Activated CD8-positive, alpha-beta memory T cell treated with anti-CD3 and anti-CD28 coated beads, Interleukin-2, amount 10 ng/mL, durations not matched to agents 7 days and 5 days (primary cell): Measurements from ENCODE around the gene PCNX3. TPM values are rescaled to one million over a fixed set of nuclear protein-coding genes. Genes with fewer than 3 reads are reported as not detected.

ENCODE experiments used
- ATAC-seq: fragments of 150-1000 bp; cut with Tn5 transposase; one replicate; pipeline ENCODE4 v1.10.0; 2021; ENCODE audit warnings: moderate library complexity
- CTCF ChIA-PET: fragments of 350-600 bp; sonication (Branson Sonifier 250); formaldehyde crosslinking; loops from one replicate; lab custom pipeline; 2021; ENCODE audit warnings: antibody characterized with exemption; lab: Charles Lee
- DNase-seq: peaks from one replicate; pipeline ENCODE4 v3.0.0-alpha.2; 2020
- H3K27ac Mint-ChIP-seq: one replicate; pipeline ENCODE4 v1.8.0; 2021; ENCODE audit warnings: mild to moderate bottlenecking, mixed read lengths
- H3K27me3 Mint-ChIP-seq: one replicate; pipeline ENCODE4 v1.8.0; 2021; ENCODE audit warnings: mixed read lengths
- H3K36me3 Mint-ChIP-seq: one replicate; pipeline ENCODE4 v1.8.0; 2021; ENCODE audit warnings: mild to moderate bottlenecking, mixed read lengths
- H3K4me1 Mint-ChIP-seq: one replicate; pipeline ENCODE4 v1.8.0; 2021; ENCODE audit warnings: mixed read lengths
- H3K4me3 Mint-ChIP-seq: one replicate; pipeline ENCODE4 v1.8.0; 2021; ENCODE audit warnings: mild to moderate bottlenecking, moderate library complexity, mixed read lengths
- H3K9me3 Mint-ChIP-seq: one replicate; pipeline ENCODE4 v1.8.0; 2022; ENCODE audit warnings: low read depth, mixed read lengths
- total RNA-seq, 2 experiments: library from RNA; stranded (reverse); gene quantifications; one replicate each; pipeline ENCODE4 v1.2.3, GENCODE V29; 2021

The PCNX3 gene
- total RNA-seq, 2 experiments from 2014 or later: 54.9 to 57.1 TPM

GRCh38 chr11:65643971-65644370 lies 28.4 kb downstream of the PCNX3 start:
- DNase-seq (no peak), ATAC-seq (no peak)
- Mint-ChIP-seq H3K36me3 (peaks cover 32% of the 10 kb centered on the region), H3K27me3 (no peaks in the 10 kb centered on the region), H3K4me3 (no peak overlapping the region), H3K9me3 (no peaks in the 10 kb centered on the region), H3K27ac (no peak overlapping the region), H3K4me1 (peaks cover 35% of the 10 kb centered on the region)
- CTCF ChIA-PET: interaction anchor here (1.2 to 8.2 kb wide), 2 partner anchors 9 to 27 kb away, joined by 4 to 35 read pairs; no protein-coding TSS in a partner anchor

GRCh38 chr11:65644837-65645236 lies 29.3 kb downstream of the PCNX3 start:
- ATAC-seq (no peak), DNase-seq (no peak)
- peaks cover 28% of the 10 kb centered on the region for H3K4me1 Mint-ChIP-seq
- no peak overlapping the region for H3K27ac Mint-ChIP-seq
- CTCF ChIA-PET: interaction anchor here (8.2 kb wide), 1 partner anchor 8 kb away, joined by 35 read pairs; no protein-coding TSS in a partner anchor
- H3K27me3 Mint-ChIP-seq: no peaks in the 10 kb centered on the region
- peaks cover 27% of the 10 kb centered on the region for H3K36me3 Mint-ChIP-seq
- H3K4me3 Mint-ChIP-seq: no peak overlapping the region
- no peaks in the 10 kb centered on the region for H3K9me3 Mint-ChIP-seq

- no peak for ATAC-seq
- DNase-seq: no peak
- Mint-ChIP-seq H3K4me1 (peaks cover 23% of the 10 kb centered on the region), H3K9me3 (no peaks in the 10 kb centered on the region), H3K27me3 (no peaks in the 10 kb centered on the region), H3K4me3 (no peak overlapping the region), H3K27ac (no peak overlapping the region), H3K36me3 (peaks cover 28% of the 10 kb centered on the region)
- CTCF ChIA-PET: no interaction called here
Observed at GRCh38 chr11:65645710-65646109, 30.1 kb downstream of the PCNX3 start.

- Mint-ChIP-seq H3K36me3 (peaks cover 25% of the 10 kb centered on the region), H3K27me3 (no peaks in the 10 kb centered on the region), H3K4me3 (no peak overlapping the region), H3K9me3 (no peaks in the 10 kb centered on the region), H3K27ac (no peak overlapping the region), H3K4me1 (peaks cover 23% of the 10 kb centered on the region)
- no peak for ATAC-seq
- CTCF ChIA-PET: no interaction called here
- DNase-seq: no peak
Observed at GRCh38 chr11:65646288-65646957, 30.8 kb downstream of the PCNX3 start.

GRCh38 chr11:65646958-65647701 lies 31.6 kb downstream of the PCNX3 start:
- Mint-ChIP-seq H3K4me3 (no peak overlapping the region), H3K4me1 (peaks cover 24% of the 10 kb centered on the region), H3K27ac (no peak overlapping the region), H3K36me3 (peaks cover 18% of the 10 kb centered on the region), H3K27me3 (no peaks in the 10 kb centered on the region), H3K9me3 (no peaks in the 10 kb centered on the region)
- no peak for ATAC-seq
- CTCF ChIA-PET: no interaction called here
- DNase-seq: no peak

- peaks cover 29% of the 10 kb centered on the region for H3K4me1 Mint-ChIP-seq
Observed at GRCh38 chr11:65648997-65649493, 33.5 kb downstream of the PCNX3 start.

GRCh38 chr11:65649656-65650546 lies 34.3 kb downstream of the PCNX3 start:
- ATAC-seq (no peak), DNase-seq (no peak)
- H3K4me1 Mint-ChIP-seq: peaks cover 29% of the 10 kb centered on the region
- CTCF ChIA-PET: no interaction called here
- H3K27ac Mint-ChIP-seq: no peak overlapping the region
- H3K4me3 Mint-ChIP-seq: no peak overlapping the region
- H3K9me3 Mint-ChIP-seq: no peaks in the 10 kb centered on the region
- no peaks in the 10 kb centered on the region for H3K27me3 Mint-ChIP-seq
- peaks cover 16% of the 10 kb centered on the region for H3K36me3 Mint-ChIP-seq

More at GRCh38 chr11:65648997-65649493, 33.5 kb downstream of the PCNX3 start:
- H3K27me3 Mint-ChIP-seq: no peaks in the 10 kb centered on the region
- no peak overlapping the region for H3K27ac Mint-ChIP-seq
- ATAC-seq (no peak), DNase-seq (no peak)
- no peak overlapping the region for H3K4me3 Mint-ChIP-seq
- CTCF ChIA-PET: interaction anchor here (0.7 kb wide), 1 partner anchor 9 kb away, joined by 3 read pairs; no protein-coding TSS in a partner anchor
- peaks cover 15% of the 10 kb centered on the region for H3K36me3 Mint-ChIP-seq
- H3K9me3 Mint-ChIP-seq: no peaks in the 10 kb centered on the region

GRCh38 chr11:65650547-65651338 lies 35.2 kb downstream of the PCNX3 start:
- no peaks in the 10 kb centered on the region for H3K9me3 Mint-ChIP-seq
- DNase-seq (peak; percentile 41), ATAC-seq (no peak)
- peaks cover 29% of the 10 kb centered on the region for H3K4me1 Mint-ChIP-seq
- H3K27ac Mint-ChIP-seq: no peak overlapping the region
- no peak overlapping the region for H3K4me3 Mint-ChIP-seq
- CTCF ChIA-PET: interaction anchor here (1.6 to 3.5 kb wide), 2 partner anchors 9 to 167 kb away, joined by 4 to 35 read pairs; partner anchors contain the start of gene SIPA1
- peaks cover 20% of the 10 kb centered on the region for H3K36me3 Mint-ChIP-seq
- H3K27me3 Mint-ChIP-seq: no peaks in the 10 kb centered on the region

- H3K4me1 Mint-ChIP-seq: peaks cover 32% of the 10 kb centered on the region
- peak overlapping the region; percentile 63 for H3K27ac Mint-ChIP-seq
- H3K9me3 Mint-ChIP-seq: no peaks in the 10 kb centered on the region
- H3K27me3 Mint-ChIP-seq: no peaks in the 10 kb centered on the region
- CTCF ChIA-PET: interaction anchor here (1.6 to 3.5 kb wide), 2 partner anchors 10 to 166 kb away, joined by 4 to 35 read pairs; partner anchors contain the start of gene SIPA1
- DNase-seq (no peak), ATAC-seq (no peak)
- peaks cover 20% of the 10 kb centered on the region for H3K36me3 Mint-ChIP-seq
- peak overlapping the region; percentile 66 for H3K4me3 Mint-ChIP-seq
Observed at GRCh38 chr11:65651339-65651588, 35.7 kb downstream of the PCNX3 start.

- no peak for DNase-seq
- CTCF ChIA-PET: interaction anchor here (0.9 to 3.5 kb wide), 9 partner anchors 11 to 236 kb away, joined by 3 to 35 read pairs (median 5); partner anchors contain the start of genes FAM89B, FIBP, MAP3K11 and MUS81
- Mint-ChIP-seq H3K4me3 (peak overlapping the region; percentile 66), H3K36me3 (peaks cover 23% of the 10 kb centered on the region), H3K4me1 (peaks cover 34% of the 10 kb centered on the region), H3K9me3 (no peaks in the 10 kb centered on the region), H3K27ac (peak overlapping the region; percentile 63), H3K27me3 (no peaks in the 10 kb centered on the region)
- ATAC-seq: no peak
Observed at GRCh38 chr11:65651589-65652510, 36.3 kb downstream of the PCNX3 start.

GRCh38 chr11:65652511-65653228 lies 37.1 kb downstream of the PCNX3 start:
- ATAC-seq (peak; percentile 90), DNase-seq (peak; percentile 97)
- peaks cover 35% of the 10 kb centered on the region for H3K4me1 Mint-ChIP-seq
- H3K9me3 Mint-ChIP-seq: no peaks in the 10 kb centered on the region
- H3K27ac Mint-ChIP-seq: peak overlapping the region; percentile 94
- CTCF ChIA-PET: interaction anchor here (0.9 to 3.5 kb wide), 13 partner anchors 11 to 235 kb away, joined by 3 to 35 read pairs (median 5); partner anchors contain the start of genes FAM89B, FIBP, MAP3K11 and MUS81
- no peaks in the 10 kb centered on the region for H3K27me3 Mint-ChIP-seq
- H3K36me3 Mint-ChIP-seq: peaks cover 30% of the 10 kb centered on the region
- peak overlapping the region; percentile 81 for H3K4me3 Mint-ChIP-seq
